SK-MEL-5 (cell line): Measurements from ENCODE around the gene JUNB. TPM values are rescaled to one million over a fixed set of nuclear protein-coding genes. Genes with fewer than 3 reads are reported as not detected.
A peak's percentile ranks its signal among the peaks of the same experiment; 100 is the strongest.

Experiments
- DNase-seq: peaks from one replicate; pipeline ENCODE4 v3.0.0-alpha.2; 2016; ENCODE audit warnings: low read depth, low spot score
- in situ Hi-C: cut with HindIII; loops from 2 replicates; pipeline ENCODE4 v1.10.0; 2016; ENCODE audit warnings: low sequenced_read_pairs, high pct_unique_total_duplicates, low pct_unique_long_range_greater_than_20kb
- polyA plus RNA-seq, 2 experiments: library from polyadenylated mRNA; depleted of rRNA; stranded (reverse); fragments of >200 nt; gene quantifications; 2 replicates each; pipeline ENCODE4 v1.2.3, GENCODE V29; 2015
- total RNA-seq: library from RNA; depleted of rRNA; stranded (reverse); fragments of >200 nt; shearing (Covaris generic); gene quantifications from 2 replicates; pipeline ENCODE4 v1.2.3, GENCODE V29; 2014; rRNA removed

The JUNB gene
- total RNA-seq, result 30.1 and 30.7 TPM in 2 replicates
- polyA plus RNA-seq (2015; cell fraction: cytosol; rRNA removed), result 71.2 and 80.8 TPM in 2 replicates
- polyA plus RNA-seq (2015; cell fraction: nucleus; rRNA removed), result 21.7 and 32.6 TPM in 2 replicates

GRCh38 chr19:12791345-12792050 lies at the start of gene JUNB:
TSS of gene JUNB (plus strand) at chr19:12791486. CDS start at chr19:12791772, 286 bp downstream.
- in situ Hi-C loops, result no loop called here
- peak; percentile 94 for DNase-seq

- DNase-seq, result no peak
- in situ Hi-C loops, result no loop called here
Measured at GRCh38 chr19:12745166-12745897, 46.0 kb upstream of the JUNB start.

- in situ Hi-C loops, result no loop called here
- DNase-seq, result no peak
Measured at GRCh38 chr19:12748489-12748888, 42.8 kb upstream of the JUNB start.

- no peak for DNase-seq
- in situ Hi-C loops, result no loop called here
Measured at GRCh38 chr19:12749938-12750521, 41.3 kb upstream of the JUNB start.

GRCh38 chr19:12750851-12751250 lies 40.4 kb upstream of the JUNB start:
- in situ Hi-C loops, result no loop called here
- no peak for DNase-seq

GRCh38 chr19:12751635-12752034 lies 39.7 kb upstream of the JUNB start, which contains the start of gene BEST2:
TSS of gene BEST2 (plus strand) at chr19:12751791. CDS start at chr19:12752593, 802 bp downstream.
- DNase-seq, result no peak
- in situ Hi-C loops, result no loop called here

- in situ Hi-C loops, result no loop called here
- DNase-seq, result no peak
Measured at GRCh38 chr19:12752056-12752781, 39.1 kb upstream of the JUNB start.

GRCh38 chr19:12754465-12755196 lies 36.7 kb upstream of the JUNB start:
- in situ Hi-C loops, result no loop called here
- DNase-seq, result no peak

GRCh38 chr19:12756150-12756883 lies 35.0 kb upstream of the JUNB start:
- no peak for DNase-seq
- in situ Hi-C loops, result no loop called here

- DNase-seq, result peak; percentile 79
- in situ Hi-C loops, result no loop called here
Measured at GRCh38 chr19:12757544-12758274, 33.6 kb upstream of the JUNB start.

- in situ Hi-C loops, result no loop called here
- DNase-seq, result no peak
Measured at GRCh38 chr19:12759686-12760085, 31.6 kb upstream of the JUNB start.

GRCh38 chr19:12763100-12763499 lies 28.2 kb upstream of the JUNB start:
- in situ Hi-C loops, result no loop called here
- DNase-seq, result no peak

GRCh38 chr19:12764698-12765097 lies 26.6 kb upstream of the JUNB start:
- no peak for DNase-seq
- in situ Hi-C loops, result no loop called here

- in situ Hi-C loops, result no loop called here
- DNase-seq, result peak; percentile 82
Measured at GRCh38 chr19:12766051-12766521, 25.2 kb upstream of the JUNB start.

GRCh38 chr19:12767150-12767549 lies 24.1 kb upstream of the JUNB start:
- no peak for DNase-seq
- in situ Hi-C loops, result no loop called here

- no peak for DNase-seq
- in situ Hi-C loops, result no loop called here
Measured at GRCh38 chr19:12767666-12768065, 23.6 kb upstream of the JUNB start.
